ENCODE data around the gene OR5B12.
"Not testable (repeated sequence)": the region's sequence is repeated elsewhere in the genome, so short reads cannot be mapped to it uniquely, and the experiment has no call there.

GRCh38 chr11:58399622-58400021, 42.4 kb downstream of the OR5B12 start:
- not testable (repeated sequence) for TF ChIP-seq CTCF (IDR thresholded peaks at IDR 0.05; ENCODE audit: low read depth, low read length); EZH2phosphoT487 (IDR thresholded peaks at IDR 0.05; ENCODE audit: low read depth)

Measured in OCI-LY3 (cell line).